ENCODE measurements around the gene SFT2D2. TPM values are rescaled to one million over a fixed set of nuclear protein-coding genes. Genes with fewer than 3 reads are reported as not detected.
A peak's percentile ranks its signal among the peaks of the same experiment; 100 is the strongest.
"Not testable (repeated sequence)": the region's sequence is repeated elsewhere in the genome, so short reads cannot be mapped to it uniquely, and the experiment has no call there.

SFT2D2 gene
- total and polyA plus RNA-seq, 4 donors: 5.9 to 70.3 (median 33.0) TPM

GRCh38 chr1:168202941-168203654 is 22.7 kb upstream of the SFT2D2 start:
- no peak overlapping the region for H3K27ac ChIP-seq (ENCODE audit: low read depth in 1 of 2, low read length in 1 of 2)
- no peak overlapping the region for H3K9ac ChIP-seq (ENCODE audit: insufficient read depth in 1 of 2, low read length in 2 of 2)
- H3K36me3 ChIP-seq (ENCODE audit: control insufficient read depth in 4 of 4, insufficient read depth in 4 of 4, low read length in 4 of 4): peaks cover 2 to 13% (median 5%) of the 10 kb centered on the region in 4 donors
- no peaks in the 10 kb centered on the region for H3K4me1 ChIP-seq (ENCODE audit: control insufficient read depth in 5 of 5, insufficient read depth in 5 of 5, low read length in 5 of 5)
- no peaks in the 10 kb centered on the region for H3K27me3 ChIP-seq (ENCODE audit: control insufficient read depth in 3 of 3, insufficient read depth in 3 of 3, low read length in 2 of 3)
- TF ChIP-seq CTCF (IDR thresholded peaks at IDR 0.05; ENCODE audit: control extremely low read depth, extremely low read depth): no peak
- no peak for ATAC-seq (ENCODE audit: insufficient read depth, low FRiP score)
- H3K9me3 ChIP-seq (ENCODE audit: control insufficient read depth in 4 of 4, insufficient read depth in 3 of 4, low read length in 3 of 4): peaks cover 0 to 5% (median 0%) of the 10 kb centered on the region in 4 donors
- no peak overlapping the region for H3K4me3 ChIP-seq
- WGBS, 2 donors: 20 to 72% methylated on average over 1 of the region's 1 CpG
- peak in 1 of 3 donors; percentile 20 for DNase-seq

- TF ChIP-seq CTCF (IDR thresholded peaks at IDR 0.05; ENCODE audit: control extremely low read depth, extremely low read depth): no peak
- peaks cover 0 to 5% (median under 1%) of the 10 kb centered on the region in 4 donors for H3K9me3 ChIP-seq (ENCODE audit: control insufficient read depth in 4 of 4, insufficient read depth in 3 of 4, low read length in 3 of 4)
- no peaks in the 10 kb centered on the region for H3K27me3 ChIP-seq (ENCODE audit: control insufficient read depth in 3 of 3, insufficient read depth in 3 of 3, low read length in 2 of 3)
- H3K4me1 ChIP-seq (ENCODE audit: control insufficient read depth in 5 of 5, insufficient read depth in 5 of 5, low read length in 5 of 5): no peaks in the 10 kb centered on the region
- ATAC-seq (ENCODE audit: insufficient read depth, low FRiP score) (no peak), DNase-seq (no peak)
- no peak overlapping the region for H3K9ac ChIP-seq (ENCODE audit: insufficient read depth in 1 of 2, low read length in 2 of 2)
- no peak overlapping the region for H3K4me3 ChIP-seq
- no peak overlapping the region for H3K27ac ChIP-seq (ENCODE audit: low read depth in 1 of 2, low read length in 1 of 2)
- H3K36me3 ChIP-seq (ENCODE audit: control insufficient read depth in 4 of 4, insufficient read depth in 4 of 4, low read length in 4 of 4): peaks cover 0 to 3% (median 1%) of the 10 kb centered on the region in 4 donors
These were observed 19.7 kb upstream of the SFT2D2 start for GRCh38 chr1:168206111-168206510.

- H3K36me3 ChIP-seq (ENCODE audit: control insufficient read depth in 4 of 4, insufficient read depth in 4 of 4, low read length in 4 of 4); H3K27me3 ChIP-seq (ENCODE audit: control insufficient read depth in 3 of 3, insufficient read depth in 3 of 3, low read length in 2 of 3); H3K4me3 ChIP-seq; H3K9me3 ChIP-seq (ENCODE audit: control insufficient read depth in 4 of 4, insufficient read depth in 3 of 4, low read length in 3 of 4); H3K9ac ChIP-seq (ENCODE audit: insufficient read depth in 1 of 2, low read length in 2 of 2); DNase-seq; H3K27ac ChIP-seq (ENCODE audit: low read depth in 1 of 2, low read length in 1 of 2); H3K4me1 ChIP-seq (ENCODE audit: control insufficient read depth in 5 of 5, insufficient read depth in 5 of 5, low read length in 5 of 5); ATAC-seq (ENCODE audit: insufficient read depth, low FRiP score): not testable (repeated sequence)
- WGBS, 2 donors: 92 to 97% methylated on average over 12 to 31 of the region's 34 CpGs
These were observed 18.1 kb upstream of the SFT2D2 start for GRCh38 chr1:168207673-168208072.

- Histone ChIP-seq H3K9me3 (ENCODE audit: control insufficient read depth in 4 of 4, insufficient read depth in 3 of 4, low read length in 3 of 4) (peaks cover 0 to 9% (median 4%) of the 10 kb centered on the region in 4 donors), H3K4me1 (ENCODE audit: control insufficient read depth in 5 of 5, insufficient read depth in 5 of 5, low read length in 5 of 5) (no peaks in the 10 kb centered on the region), H3K36me3 (ENCODE audit: control insufficient read depth in 4 of 4, insufficient read depth in 4 of 4, low read length in 4 of 4) (no peaks in the 10 kb centered on the region), H3K27ac (ENCODE audit: low read depth in 1 of 2, low read length in 1 of 2) (no peak overlapping the region), H3K4me3 (no peak overlapping the region), H3K9ac (ENCODE audit: insufficient read depth in 1 of 2, low read length in 2 of 2) (no peak overlapping the region), H3K27me3 (ENCODE audit: control insufficient read depth in 3 of 3, insufficient read depth in 3 of 3, low read length in 2 of 3) (no peaks in the 10 kb centered on the region)
- TF ChIP-seq CTCF (IDR thresholded peaks at IDR 0.05; ENCODE audit: control extremely low read depth, extremely low read depth): no peak
- no peak for DNase-seq
- no peak for ATAC-seq (ENCODE audit: insufficient read depth, low FRiP score)
- 87 to 93% methylated on average over 3 of the region's 3 CpGs for WGBS, 2 donors
These were observed 15.5 kb upstream of the SFT2D2 start for GRCh38 chr1:168210312-168210711.
